Activated B cell treated with CpG ODN at 0.5 μM for 24 hours (primary cell): ENCODE data around the gene PARPBP. TPM values are rescaled to one million over a fixed set of nuclear protein-coding genes. Genes with fewer than 3 reads are reported as not detected.
A peak's percentile ranks its signal among the peaks of the same experiment; 100 is the strongest.
"Not testable (repeated sequence)": the region's sequence is repeated elsewhere in the genome, so short reads cannot be mapped to it uniquely, and the experiment has no call there.

Experiments used
- ATAC-seq: fragments of 200-7000 bp; cut with Tn5 transposase; one replicate; pipeline ENCODE4 v1.10.0; 2021; ENCODE audit warnings: low read depth, mild to moderate bottlenecking, moderate library complexity
- CTCF ChIA-PET: fragments of 350-600 bp; sonication (Branson Sonifier 250); formaldehyde crosslinking; loops from one replicate; lab custom pipeline; 2021; ENCODE audit warnings: antibody characterized with exemption; lab: Charles Lee
- POLR2A ChIA-PET: fragments of 350-600 bp; sonication (Branson Sonifier 250); formaldehyde crosslinking; loops from one replicate; lab custom pipeline; 2021; ENCODE audit warnings: antibody characterized with exemption; lab: Charles Lee
- DNase-seq: peaks from one replicate; pipeline ENCODE4 v3.0.0; 2022
- H3K27ac Mint-ChIP-seq: one replicate; pipeline ENCODE4 v1.8.0; 2020; ENCODE audit warnings: mixed read lengths
- H3K27me3 Mint-ChIP-seq: one replicate; pipeline ENCODE4 v1.8.0; 2021; ENCODE audit warnings: mixed read lengths
- H3K36me3 Mint-ChIP-seq: one replicate; pipeline ENCODE4 v1.8.0; 2021; ENCODE audit warnings: low read depth, mixed read lengths
- H3K4me1 Mint-ChIP-seq: one replicate; pipeline ENCODE4 v1.8.0; 2021; ENCODE audit warnings: mixed read lengths
- H3K4me3 Mint-ChIP-seq: one replicate; pipeline ENCODE4 v1.8.0; 2020; ENCODE audit warnings: mild to moderate bottlenecking, mixed read lengths
- H3K9me3 Mint-ChIP-seq: one replicate; pipeline ENCODE4 v1.8.0; 2020; ENCODE audit warnings: mixed read lengths
- intact Hi-C: fragments of 100-400 bp; cut with micrococcal nuclease; formaldehyde crosslinking; loops from one replicate; pipeline ENCODE4 v1.15.1; 2024
- total RNA-seq: library from RNA; stranded (reverse); gene quantifications from 2 replicates; pipeline ENCODE4 v1.2.3, GENCODE V29; 2022
- TF ChIP-seq, protein P1 (sequence below): fragments of 200-600 bp; IDR thresholded peaks from one replicate; pipeline ENCODE4 v1.8.0; 2022; ENCODE audit warnings: antibody characterized with exemption, mild to moderate bottlenecking

PARPBP gene, protein sequence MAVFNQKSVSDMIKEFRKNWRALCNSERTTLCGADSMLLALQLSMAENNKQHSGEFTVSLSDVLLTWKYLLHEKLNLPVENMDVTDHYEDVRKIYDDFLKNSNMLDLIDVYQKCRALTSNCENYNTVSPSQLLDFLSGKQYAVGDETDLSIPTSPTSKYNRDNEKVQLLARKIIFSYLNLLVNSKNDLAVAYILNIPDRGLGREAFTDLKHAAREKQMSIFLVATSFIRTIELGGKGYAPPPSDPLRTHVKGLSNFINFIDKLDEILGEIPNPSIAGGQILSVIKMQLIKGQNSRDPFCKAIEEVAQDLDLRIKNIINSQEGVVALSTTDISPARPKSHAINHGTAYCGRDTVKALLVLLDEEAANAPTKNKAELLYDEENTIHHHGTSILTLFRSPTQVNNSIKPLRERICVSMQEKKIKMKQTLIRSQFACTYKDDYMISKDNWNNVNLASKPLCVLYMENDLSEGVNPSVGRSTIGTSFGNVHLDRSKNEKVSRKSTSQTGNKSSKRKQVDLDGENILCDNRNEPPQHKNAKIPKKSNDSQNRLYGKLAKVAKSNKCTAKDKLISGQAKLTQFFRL
- total RNA-seq: 4.6 and 5.0 TPM in 2 replicates

DNA sequence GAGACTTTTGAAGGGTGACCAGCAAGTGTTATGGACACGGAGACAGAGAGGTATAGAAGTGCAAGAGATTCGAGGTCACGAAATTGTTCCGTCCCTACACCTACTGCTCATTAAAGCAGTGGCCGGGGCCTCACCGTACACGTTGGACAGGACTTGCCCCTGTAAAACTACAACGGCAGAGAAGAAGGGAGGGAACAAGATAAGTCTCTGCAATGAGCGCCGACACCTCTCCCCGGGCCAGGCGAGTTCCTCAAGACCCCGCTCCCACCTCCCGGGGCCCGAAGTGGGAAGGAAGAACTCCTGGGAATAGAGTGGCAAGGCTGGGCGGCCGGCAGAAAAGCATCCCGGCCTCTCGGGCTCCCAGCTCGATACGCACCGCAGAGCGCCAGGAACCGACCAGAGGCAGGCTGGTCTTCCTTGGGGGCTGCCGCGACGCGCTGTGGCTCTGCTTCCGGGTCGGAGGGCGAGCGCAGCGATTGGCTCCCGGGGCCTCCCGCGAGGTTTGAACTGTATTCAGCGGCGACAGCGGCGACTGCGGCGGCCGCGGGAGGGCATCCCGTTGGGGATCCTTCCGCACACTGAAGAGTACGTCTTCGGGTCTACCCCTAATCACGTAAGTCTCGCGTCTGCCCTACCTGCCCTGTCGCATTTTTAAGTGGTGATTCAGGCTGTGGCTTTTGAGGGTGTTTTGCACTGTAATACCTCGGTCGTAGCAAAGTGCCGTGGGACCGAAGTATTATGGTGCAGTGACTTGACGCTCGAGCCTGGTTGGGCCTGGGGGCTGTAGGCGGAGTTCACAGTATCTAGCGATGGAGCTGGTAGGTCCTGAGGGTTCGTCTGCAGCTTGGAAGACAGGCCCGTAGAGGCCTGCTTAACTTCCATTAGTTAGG, at the start of gene PARPBP, which contains the start of gene NUP37:
Gene PARPBP, plus strand, starts transcription at position 510 of the 890 bp plus-strand sequence. CDS start 3,706 bp downstream, outside the sequence.
Gene NUP37, minus strand, starts transcription at position 441 of the 890 bp plus-strand sequence. CDS start 1,596 bp downstream, outside the sequence.
- ATAC-seq (peak; percentile 98), DNase-seq (peak; percentile 90)
- peaks cover 18% of the 10 kb centered on the region for H3K36me3 Mint-ChIP-seq
- H3K27ac Mint-ChIP-seq: peak within 1 kb of the TSS; percentile 91
- intact Hi-C loops: loop anchor here (1.0 to 2.0 kb wide), 7 partner anchors 58 to 839 kb away; partner anchors contain the start of genes DRAM1 and UTP20
- TF ChIP-seq, protein P1, sequence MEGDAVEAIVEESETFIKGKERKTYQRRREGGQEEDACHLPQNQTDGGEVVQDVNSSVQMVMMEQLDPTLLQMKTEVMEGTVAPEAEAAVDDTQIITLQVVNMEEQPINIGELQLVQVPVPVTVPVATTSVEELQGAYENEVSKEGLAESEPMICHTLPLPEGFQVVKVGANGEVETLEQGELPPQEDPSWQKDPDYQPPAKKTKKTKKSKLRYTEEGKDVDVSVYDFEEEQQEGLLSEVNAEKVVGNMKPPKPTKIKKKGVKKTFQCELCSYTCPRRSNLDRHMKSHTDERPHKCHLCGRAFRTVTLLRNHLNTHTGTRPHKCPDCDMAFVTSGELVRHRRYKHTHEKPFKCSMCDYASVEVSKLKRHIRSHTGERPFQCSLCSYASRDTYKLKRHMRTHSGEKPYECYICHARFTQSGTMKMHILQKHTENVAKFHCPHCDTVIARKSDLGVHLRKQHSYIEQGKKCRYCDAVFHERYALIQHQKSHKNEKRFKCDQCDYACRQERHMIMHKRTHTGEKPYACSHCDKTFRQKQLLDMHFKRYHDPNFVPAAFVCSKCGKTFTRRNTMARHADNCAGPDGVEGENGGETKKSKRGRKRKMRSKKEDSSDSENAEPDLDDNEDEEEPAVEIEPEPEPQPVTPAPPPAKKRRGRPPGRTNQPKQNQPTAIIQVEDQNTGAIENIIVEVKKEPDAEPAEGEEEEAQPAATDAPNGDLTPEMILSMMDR: no peak
- no peaks in the 10 kb centered on the region for H3K9me3 Mint-ChIP-seq
- H3K4me3 Mint-ChIP-seq: peak within 1 kb of the TSS; percentile 95
- ChIA-PET POLR2A (interaction anchor here (0.6 to 3.2 kb wide), 3 partner anchors 58 to 1810 kb away, joined by 3 to 16 read pairs (median 3); partner anchors contain the start of genes HSP90B1 and WASHC3), CTCF (interaction anchor here (0.9 kb wide), 1 partner anchor 346 kb away, joined by 3 read pairs; no protein-coding TSS in a partner anchor)
- no peaks in the 10 kb centered on the region for H3K27me3 Mint-ChIP-seq
- peaks cover 12% of the 10 kb centered on the region for H3K4me1 Mint-ChIP-seq

DNA sequence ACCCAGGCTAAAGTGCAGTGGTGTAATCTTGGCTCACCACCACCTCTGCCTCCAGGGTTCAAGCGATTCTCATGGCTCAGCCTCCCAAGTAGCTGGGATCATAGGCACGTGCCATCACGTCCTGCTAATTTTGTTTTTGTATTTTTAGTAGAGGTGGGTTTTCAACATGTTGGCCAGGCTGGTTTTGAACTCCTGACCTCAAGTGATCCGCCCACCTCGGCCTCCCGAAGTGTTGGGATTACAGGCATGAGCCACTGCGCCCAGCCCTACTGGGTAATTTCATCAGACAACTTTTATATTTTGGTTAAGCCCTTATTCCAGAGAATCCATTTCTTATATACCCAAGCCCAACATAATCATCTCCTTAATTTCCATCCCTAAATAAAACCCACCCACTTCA, 47.9 kb upstream of the PARPBP start:
- peaks cover 35% of the 10 kb centered on the region for H3K36me3 Mint-ChIP-seq
- POLR2A ChIA-PET: not testable (repeated sequence)

DNA sequence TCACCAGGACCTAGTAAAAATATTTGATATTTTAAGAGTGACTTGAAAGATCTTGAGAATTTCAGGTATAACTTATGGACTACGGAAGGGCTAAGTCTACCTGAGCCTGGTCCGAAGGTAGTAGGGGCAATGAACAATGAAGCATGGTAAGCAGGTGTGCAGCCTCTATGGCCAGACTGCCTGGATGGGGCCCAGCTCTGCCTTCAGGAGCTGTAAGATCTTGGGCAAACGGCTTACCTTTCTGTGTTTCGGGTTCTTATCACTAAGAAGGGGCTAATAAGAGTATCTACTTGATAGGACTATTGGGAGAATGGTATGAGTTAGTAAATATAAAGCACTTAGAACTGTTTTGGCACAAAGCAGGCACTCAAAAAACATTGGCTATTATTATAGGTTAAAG, 39.1 kb upstream of the PARPBP start:
- no peak overlapping the region for H3K27ac Mint-ChIP-seq
- TF ChIP-seq, protein P1: no peak
- no peaks in the 10 kb centered on the region for H3K4me1 Mint-ChIP-seq
- ATAC-seq (no peak), DNase-seq (no peak)
- H3K9me3 Mint-ChIP-seq: no peaks in the 10 kb centered on the region
- no peak overlapping the region for H3K4me3 Mint-ChIP-seq
- ChIA-PET CTCF (no interaction called here), POLR2A (no interaction called here)
- intact Hi-C loops: no loop called here
- H3K36me3 Mint-ChIP-seq: peaks cover 87% of the 10 kb centered on the region
- H3K27me3 Mint-ChIP-seq: no peaks in the 10 kb centered on the region

More for the DNA sequence above, 47.9 kb upstream of the PARPBP start:
- CTCF ChIA-PET: interaction anchor here (0.6 kb wide), 1 partner anchor 274 kb away, joined by 3 read pairs; no protein-coding TSS in a partner anchor
- DNase-seq, intact Hi-C loops, H3K27me3 Mint-ChIP-seq, H3K27ac Mint-ChIP-seq, H3K4me1 Mint-ChIP-seq, ATAC-seq, H3K4me3 Mint-ChIP-seq, H3K9me3 Mint-ChIP-seq: not testable (repeated sequence)

DNA sequence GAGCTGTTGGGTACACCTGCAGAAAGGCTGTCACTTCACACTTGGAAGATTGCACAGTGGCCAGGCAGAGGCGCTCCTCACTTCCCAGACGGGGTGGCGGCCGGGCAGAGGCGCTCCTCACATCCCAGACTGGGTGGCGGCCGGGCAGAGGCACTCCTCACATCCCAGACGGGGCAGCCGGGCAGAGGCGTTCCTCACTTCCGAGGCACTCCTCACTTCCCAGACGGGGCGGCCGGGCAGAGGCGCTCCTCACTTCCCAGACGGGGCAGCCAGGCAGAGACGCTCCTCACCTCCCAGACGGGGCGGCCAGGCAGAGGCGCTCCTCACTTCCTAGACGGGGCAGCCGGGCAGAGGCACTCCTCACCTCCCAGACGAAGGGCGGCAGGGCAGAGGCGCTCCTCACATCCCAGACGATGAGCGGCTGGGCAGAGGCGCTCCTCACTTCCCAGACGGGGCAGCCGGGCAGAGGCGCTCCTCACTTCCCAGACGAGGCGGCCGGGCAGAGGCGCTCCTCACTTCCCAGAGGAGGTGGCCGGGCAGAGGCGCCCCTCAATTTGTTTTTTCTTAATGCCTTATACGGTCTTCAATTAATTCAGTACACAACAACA, 30.7 kb upstream of the PARPBP start:
- ATAC-seq, intact Hi-C loops, DNase-seq, POLR2A ChIA-PET, H3K27me3 Mint-ChIP-seq, H3K27ac Mint-ChIP-seq, H3K4me1 Mint-ChIP-seq, H3K4me3 Mint-ChIP-seq, H3K9me3 Mint-ChIP-seq: not testable (repeated sequence)
- peaks cover 26% of the 10 kb centered on the region for H3K36me3 Mint-ChIP-seq
- CTCF ChIA-PET: interaction anchor here (0.6 kb wide), 1 partner anchor 40 kb away, joined by 5 read pairs; no protein-coding TSS in a partner anchor

DNA sequence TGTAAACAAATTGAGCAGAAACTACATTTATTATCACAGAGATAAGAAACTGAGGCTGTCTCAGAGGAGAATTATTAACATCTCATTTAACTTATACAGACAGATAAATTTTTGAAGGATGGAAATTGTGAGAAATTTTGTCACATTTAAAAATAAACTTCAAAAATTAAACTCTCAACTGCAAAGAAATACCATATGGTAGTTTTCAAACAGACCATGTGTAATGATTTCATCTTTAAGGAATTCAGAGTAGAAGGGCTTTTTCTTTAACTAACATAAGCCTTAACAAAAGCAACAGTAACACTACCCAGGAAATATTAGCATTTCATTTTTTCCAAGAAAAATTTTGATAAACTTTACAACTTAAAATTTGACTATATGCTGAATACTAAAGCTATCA, 26.7 kb upstream of the PARPBP start:
- H3K4me3 Mint-ChIP-seq: no peak overlapping the region
- TF ChIP-seq, protein P1: no peak
- DNase-seq (no peak), ATAC-seq (no peak)
- no peaks in the 10 kb centered on the region for H3K9me3 Mint-ChIP-seq
- POLR2A ChIA-PET: no interaction called here
- intact Hi-C loops: loop anchor here (10.0 kb wide), 1 partner anchor 391 kb away; the partner anchor contains the start of gene IGF1
- CTCF ChIA-PET: no interaction called here
- no peaks in the 10 kb centered on the region for H3K27me3 Mint-ChIP-seq
- peaks cover 29% of the 10 kb centered on the region for H3K36me3 Mint-ChIP-seq
- no peaks in the 10 kb centered on the region for H3K4me1 Mint-ChIP-seq
- no peak overlapping the region for H3K27ac Mint-ChIP-seq
